Measurements from ENCODE around the gene CD7.

- TF ChIP-seq, protein P1, sequence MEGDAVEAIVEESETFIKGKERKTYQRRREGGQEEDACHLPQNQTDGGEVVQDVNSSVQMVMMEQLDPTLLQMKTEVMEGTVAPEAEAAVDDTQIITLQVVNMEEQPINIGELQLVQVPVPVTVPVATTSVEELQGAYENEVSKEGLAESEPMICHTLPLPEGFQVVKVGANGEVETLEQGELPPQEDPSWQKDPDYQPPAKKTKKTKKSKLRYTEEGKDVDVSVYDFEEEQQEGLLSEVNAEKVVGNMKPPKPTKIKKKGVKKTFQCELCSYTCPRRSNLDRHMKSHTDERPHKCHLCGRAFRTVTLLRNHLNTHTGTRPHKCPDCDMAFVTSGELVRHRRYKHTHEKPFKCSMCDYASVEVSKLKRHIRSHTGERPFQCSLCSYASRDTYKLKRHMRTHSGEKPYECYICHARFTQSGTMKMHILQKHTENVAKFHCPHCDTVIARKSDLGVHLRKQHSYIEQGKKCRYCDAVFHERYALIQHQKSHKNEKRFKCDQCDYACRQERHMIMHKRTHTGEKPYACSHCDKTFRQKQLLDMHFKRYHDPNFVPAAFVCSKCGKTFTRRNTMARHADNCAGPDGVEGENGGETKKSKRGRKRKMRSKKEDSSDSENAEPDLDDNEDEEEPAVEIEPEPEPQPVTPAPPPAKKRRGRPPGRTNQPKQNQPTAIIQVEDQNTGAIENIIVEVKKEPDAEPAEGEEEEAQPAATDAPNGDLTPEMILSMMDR (IDR thresholded peaks at IDR 0.05): no peak
- peak in 1 of 3 donors; percentile 12 for TF ChIP-seq POLR2A (IDR thresholded peaks at IDR 0.05)
Observed at GRCh38 chr17:82278786-82279391, 38.5 kb downstream of the CD7 start.

Measured in body of pancreas (tissue), 4 donors.